Mucosa of stomach (tissue), 1 donor: ENCODE data around the gene LCTL.

Experiments used
- H3K27me3 ChIP-seq: one replicate; pipeline ENCODE4 v1.7.0; 2013; ENCODE audit warnings: mild to moderate bottlenecking, low read length; ENCODE audit not compliant: control insufficient read depth, insufficient read depth
- H3K36me3 ChIP-seq: one replicate; pipeline ENCODE4 v1.7.0; 2013; ENCODE audit warnings: low read length; ENCODE audit not compliant: control insufficient read depth, insufficient read depth
- H3K4me1 ChIP-seq: one replicate; pipeline ENCODE4 v1.7.0; 2013; ENCODE audit warnings: mild to moderate bottlenecking, low read length; ENCODE audit not compliant: control insufficient read depth, insufficient read depth
- H3K4me3 ChIP-seq: one replicate; pipeline ENCODE4 v1.7.0; 2013; ENCODE audit warnings: low read length
- H3K9ac ChIP-seq: one replicate; pipeline ENCODE4 v1.7.0; 2013; ENCODE audit warnings: mild to moderate bottlenecking, low read length, moderate library complexity
- H3K9me3 ChIP-seq: one replicate; pipeline ENCODE4 v1.7.0; 2013; ENCODE audit warnings: mild to moderate bottlenecking, low read length, moderate library complexity; ENCODE audit not compliant: control insufficient read depth
- donor health status: Pancreatic carcinoma.

Gene LCTL

DNA sequence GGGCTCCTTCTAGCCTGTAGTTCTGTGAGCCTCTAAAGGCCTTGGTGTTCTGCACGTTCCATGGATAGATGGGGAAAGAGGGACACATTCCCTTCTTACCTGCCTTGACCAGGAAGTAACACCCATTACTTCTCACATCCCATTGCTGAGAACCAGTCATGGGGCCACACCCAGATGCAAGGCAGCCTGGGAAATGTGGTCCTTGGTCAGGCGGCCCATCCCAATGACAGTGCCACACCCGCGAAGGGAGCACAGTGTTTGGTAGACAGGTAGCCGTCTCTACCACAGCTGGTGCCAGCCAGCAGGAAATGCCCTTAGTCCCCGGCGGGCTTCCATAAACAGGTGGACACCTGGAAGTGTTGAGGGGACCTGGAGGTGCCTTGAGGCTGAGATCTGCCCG is 23.2 kb upstream of the LCTL start:
- no peak overlapping the region for H3K4me3 ChIP-seq
- no peaks in the 10 kb centered on the region for H3K36me3 ChIP-seq
- peaks cover 4% of the 10 kb centered on the region for H3K27me3 ChIP-seq
- no peak overlapping the region for H3K9ac ChIP-seq
- H3K9me3 ChIP-seq: no peaks in the 10 kb centered on the region
- H3K4me1 ChIP-seq: peaks cover 20% of the 10 kb centered on the region

DNA sequence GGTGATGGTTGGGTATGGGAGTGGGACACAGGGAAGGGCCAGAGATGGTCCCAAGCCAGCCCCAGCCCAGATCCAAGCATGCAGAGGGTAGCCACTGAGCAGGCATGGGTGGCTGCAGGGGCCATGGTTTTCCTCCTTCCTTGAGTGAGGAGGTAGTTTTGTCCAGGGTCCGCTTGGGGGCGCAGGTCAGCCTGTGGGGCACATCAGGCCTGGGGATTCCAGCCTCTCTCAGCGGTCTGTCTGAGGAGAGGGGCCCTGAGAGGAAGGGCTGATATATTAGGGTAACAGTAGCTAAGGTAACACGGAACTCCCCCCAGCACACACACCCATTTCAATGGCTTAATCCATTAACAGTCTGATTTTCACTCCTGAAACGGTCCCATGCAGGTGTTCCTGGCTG is 22.7 kb upstream of the LCTL start:
- Histone ChIP-seq H3K4me1 (peaks cover 20% of the 10 kb centered on the region), H3K9me3 (no peaks in the 10 kb centered on the region), H3K9ac (no peak overlapping the region), H3K36me3 (no peaks in the 10 kb centered on the region), H3K27me3 (peaks cover 4% of the 10 kb centered on the region), H3K4me3 (no peak overlapping the region)

DNA sequence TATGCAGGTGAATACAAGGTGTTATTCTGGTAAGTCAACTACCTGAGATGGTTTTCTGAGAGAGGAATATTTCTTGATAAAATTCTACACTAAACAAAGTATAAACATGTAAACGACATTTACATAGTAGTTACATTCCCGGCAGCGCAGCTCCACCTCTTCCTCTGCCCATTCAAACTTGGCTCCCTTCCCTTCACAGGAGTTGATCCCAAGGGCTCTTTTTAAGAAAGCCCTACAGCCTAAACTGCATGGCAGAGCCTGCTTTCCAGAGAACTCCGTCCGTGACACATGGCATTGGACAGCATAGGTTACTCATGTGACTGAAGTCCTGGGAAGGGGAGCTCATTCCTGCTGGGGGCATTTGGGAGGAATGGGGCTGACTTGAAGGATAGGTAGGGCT is 22.0 kb upstream of the LCTL start:
- H3K36me3 ChIP-seq: no peaks in the 10 kb centered on the region

DNA sequence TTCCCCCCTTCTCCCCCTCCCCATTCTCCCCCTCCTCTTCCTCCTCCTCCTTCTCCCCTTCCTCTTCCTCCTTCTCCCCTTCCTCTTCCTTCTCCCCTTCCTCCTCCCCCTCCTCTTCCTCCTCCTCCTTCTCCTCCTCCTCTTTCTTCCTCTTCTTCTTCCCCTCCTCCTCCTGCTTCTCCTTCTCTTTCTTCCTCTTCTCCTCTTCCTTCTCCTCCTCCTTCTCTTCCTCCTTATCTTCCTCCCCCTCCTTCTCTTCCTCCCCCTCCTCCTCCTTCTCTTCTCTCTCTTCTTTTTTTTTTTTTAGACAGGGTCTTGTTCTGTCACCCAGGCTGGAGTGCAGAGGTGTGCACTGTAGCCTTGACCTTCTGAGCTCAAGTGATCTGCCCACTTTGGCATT is 21.2 kb upstream of the LCTL start:
- H3K4me3 ChIP-seq: no peak overlapping the region
- H3K4me1 ChIP-seq: peaks cover 12% of the 10 kb centered on the region
- no peaks in the 10 kb centered on the region for H3K36me3 ChIP-seq
- no peak overlapping the region for H3K9ac ChIP-seq
- H3K27me3 ChIP-seq: peaks cover 4% of the 10 kb centered on the region
- H3K9me3 ChIP-seq: no peaks in the 10 kb centered on the region

More for the DNA sequence above, 22.0 kb upstream of the LCTL start:
- H3K4me3 ChIP-seq: no peak overlapping the region
- H3K4me1 ChIP-seq: peaks cover 18% of the 10 kb centered on the region
- H3K9ac ChIP-seq: no peak overlapping the region
- no peaks in the 10 kb centered on the region for H3K9me3 ChIP-seq
- peaks cover 4% of the 10 kb centered on the region for H3K27me3 ChIP-seq

DNA sequence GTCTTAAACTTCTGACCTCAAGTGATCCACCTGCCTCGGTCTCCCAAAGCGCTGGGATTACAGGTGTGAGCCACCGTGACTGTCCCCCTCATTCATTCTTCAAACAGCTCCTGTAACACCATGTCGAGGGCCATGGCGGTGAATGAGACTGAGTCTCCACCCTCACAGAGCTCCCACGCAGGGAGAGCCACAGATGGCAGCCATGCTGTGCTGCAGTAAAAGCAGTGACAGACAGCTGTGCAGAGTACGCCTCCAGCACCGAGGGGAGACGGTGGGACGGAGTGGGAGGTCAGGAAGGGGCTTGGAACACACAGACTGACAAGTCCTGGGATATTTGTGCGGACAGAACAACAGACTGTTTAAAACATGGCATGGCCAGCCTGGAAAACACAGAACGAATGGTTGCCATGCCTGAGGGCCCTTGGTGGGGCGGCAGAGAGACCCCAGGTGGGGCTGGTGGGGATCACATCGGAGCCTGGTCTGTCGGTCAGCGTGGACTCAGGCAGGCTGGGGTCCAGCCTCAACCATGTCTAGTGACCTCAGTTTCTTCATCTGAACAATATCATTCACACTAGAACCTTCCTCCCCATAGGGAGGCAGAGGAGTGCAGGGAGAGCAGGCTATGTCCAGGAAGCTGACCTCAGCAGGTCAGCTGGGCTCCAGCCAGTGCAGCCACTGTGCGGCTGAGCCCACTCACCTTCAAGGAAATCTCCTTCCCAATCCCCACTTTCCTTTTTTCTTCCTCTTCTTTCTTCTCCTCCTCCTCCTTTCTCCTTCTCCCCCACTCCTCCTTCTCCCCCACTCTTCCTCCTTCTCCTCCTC is 20.6 kb upstream of the LCTL start:
- Histone ChIP-seq H3K4me1 (peaks cover 6% of the 10 kb centered on the region), H3K9ac (no peak overlapping the region), H3K36me3 (no peaks in the 10 kb centered on the region), H3K9me3 (no peaks in the 10 kb centered on the region), H3K27me3 (peaks cover 4% of the 10 kb centered on the region), H3K4me3 (no peak overlapping the region)

DNA sequence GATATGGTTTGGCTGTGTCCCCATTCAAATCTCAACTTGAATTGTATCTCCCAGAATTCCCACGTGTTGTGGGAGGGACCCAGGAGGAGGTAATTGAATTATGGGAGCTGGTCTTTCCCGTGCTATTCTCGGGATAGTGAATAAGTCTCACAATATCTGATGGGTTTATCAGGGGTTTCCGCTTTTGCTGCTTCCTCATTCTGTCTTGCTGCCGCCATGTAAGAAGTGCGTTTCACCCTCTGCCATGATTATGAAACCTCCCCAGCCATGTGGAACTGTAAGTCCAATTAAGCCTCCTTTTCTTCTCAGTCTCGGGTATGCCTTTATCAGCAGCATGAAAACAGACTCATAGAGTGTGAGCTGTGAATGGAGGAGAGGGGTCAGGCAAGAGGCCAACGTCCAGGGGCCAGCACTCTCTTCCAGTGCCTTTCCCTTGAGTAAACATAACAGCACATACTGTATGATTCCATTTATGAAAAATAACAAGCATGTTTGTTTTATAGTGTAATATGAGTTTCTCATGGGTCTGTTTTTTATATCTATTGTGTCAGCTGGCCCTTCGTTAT is 16.3 kb upstream of the LCTL start:
- Histone ChIP-seq H3K9ac (no peak overlapping the region), H3K4me3 (no peak overlapping the region), H3K36me3 (no peaks in the 10 kb centered on the region), H3K9me3 (no peaks in the 10 kb centered on the region), H3K4me1 (no peaks in the 10 kb centered on the region), H3K27me3 (peaks cover 4% of the 10 kb centered on the region)

DNA sequence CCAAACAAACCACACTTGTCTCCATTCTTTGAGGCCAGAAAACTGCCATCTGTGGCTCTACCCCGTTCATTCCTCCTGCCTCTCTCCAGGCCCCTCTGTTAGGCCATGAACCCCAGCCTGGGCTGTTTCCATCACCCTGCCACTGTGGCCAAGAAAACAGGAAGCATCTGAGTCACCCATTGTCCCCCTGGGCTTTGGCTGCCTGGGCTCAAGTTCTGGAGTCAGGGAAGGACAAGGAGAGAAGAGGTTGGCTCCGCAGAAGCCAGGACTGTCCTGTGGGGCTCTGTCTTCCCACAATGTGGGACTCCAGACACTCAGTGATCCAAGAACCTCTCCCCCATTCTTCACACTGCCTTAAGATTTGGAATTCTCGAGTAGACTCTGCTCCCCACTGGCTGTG is 14.8 kb upstream of the LCTL start:
- Histone ChIP-seq H3K27me3 (no peaks in the 10 kb centered on the region), H3K4me1 (no peaks in the 10 kb centered on the region), H3K4me3 (no peak overlapping the region), H3K9me3 (no peaks in the 10 kb centered on the region), H3K36me3 (no peaks in the 10 kb centered on the region), H3K9ac (no peak overlapping the region)

DNA sequence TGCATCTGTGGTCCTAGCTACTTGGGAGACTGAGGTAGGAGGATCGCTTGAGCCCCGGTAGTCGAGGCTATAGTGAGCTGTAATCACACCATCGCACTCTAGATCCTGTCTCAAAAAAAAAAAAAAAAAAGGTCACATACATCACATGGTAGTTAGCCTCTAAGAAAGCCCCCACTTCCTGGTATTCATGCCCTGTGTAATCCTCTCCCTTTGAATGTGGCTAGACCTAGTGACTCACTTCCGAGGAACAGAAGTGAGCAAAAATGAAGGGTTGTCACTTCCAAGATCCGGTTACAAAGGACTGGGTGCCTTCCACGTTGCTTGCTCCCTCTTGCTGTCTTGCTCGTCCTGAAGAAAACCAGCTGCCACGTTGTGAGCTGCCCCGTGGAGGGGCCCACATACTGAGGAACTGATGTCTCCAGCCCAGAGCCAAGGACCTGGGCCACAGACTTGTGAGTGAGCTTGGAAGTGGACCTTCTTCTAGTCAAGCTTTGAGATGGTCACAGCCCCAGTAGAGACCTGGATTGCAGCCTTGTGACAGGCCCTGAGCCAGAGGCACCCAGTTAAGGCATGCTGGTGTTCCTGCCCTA is 12.6 kb upstream of the LCTL start:
- Histone ChIP-seq H3K4me3 (no peak overlapping the region), H3K9me3 (no peaks in the 10 kb centered on the region), H3K36me3 (no peaks in the 10 kb centered on the region), H3K27me3 (no peaks in the 10 kb centered on the region), H3K4me1 (no peaks in the 10 kb centered on the region), H3K9ac (no peak overlapping the region)

DNA sequence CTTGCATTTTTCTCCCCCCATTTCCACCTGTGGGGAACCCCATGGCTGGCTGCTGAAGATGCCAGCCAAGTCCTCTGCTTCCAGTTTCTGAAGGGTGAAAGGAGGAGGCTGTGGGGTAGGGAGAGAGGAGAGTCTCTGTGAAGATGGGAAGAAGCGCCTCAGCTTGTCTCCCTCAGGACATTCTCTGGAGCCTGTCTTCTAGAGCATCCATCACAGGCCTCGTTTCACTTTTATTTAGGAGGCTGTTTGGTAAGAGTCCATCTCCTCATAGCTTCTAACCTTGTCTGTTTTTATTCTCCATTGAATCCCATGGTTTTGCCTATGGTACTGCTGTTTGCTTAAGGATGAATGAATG is 8.8 kb upstream of the LCTL start:
- H3K9ac ChIP-seq: no peak overlapping the region
- no peaks in the 10 kb centered on the region for H3K27me3 ChIP-seq
- H3K4me1 ChIP-seq: no peaks in the 10 kb centered on the region
- H3K4me3 ChIP-seq: no peak overlapping the region
- no peaks in the 10 kb centered on the region for H3K36me3 ChIP-seq
- H3K9me3 ChIP-seq: no peaks in the 10 kb centered on the region

DNA sequence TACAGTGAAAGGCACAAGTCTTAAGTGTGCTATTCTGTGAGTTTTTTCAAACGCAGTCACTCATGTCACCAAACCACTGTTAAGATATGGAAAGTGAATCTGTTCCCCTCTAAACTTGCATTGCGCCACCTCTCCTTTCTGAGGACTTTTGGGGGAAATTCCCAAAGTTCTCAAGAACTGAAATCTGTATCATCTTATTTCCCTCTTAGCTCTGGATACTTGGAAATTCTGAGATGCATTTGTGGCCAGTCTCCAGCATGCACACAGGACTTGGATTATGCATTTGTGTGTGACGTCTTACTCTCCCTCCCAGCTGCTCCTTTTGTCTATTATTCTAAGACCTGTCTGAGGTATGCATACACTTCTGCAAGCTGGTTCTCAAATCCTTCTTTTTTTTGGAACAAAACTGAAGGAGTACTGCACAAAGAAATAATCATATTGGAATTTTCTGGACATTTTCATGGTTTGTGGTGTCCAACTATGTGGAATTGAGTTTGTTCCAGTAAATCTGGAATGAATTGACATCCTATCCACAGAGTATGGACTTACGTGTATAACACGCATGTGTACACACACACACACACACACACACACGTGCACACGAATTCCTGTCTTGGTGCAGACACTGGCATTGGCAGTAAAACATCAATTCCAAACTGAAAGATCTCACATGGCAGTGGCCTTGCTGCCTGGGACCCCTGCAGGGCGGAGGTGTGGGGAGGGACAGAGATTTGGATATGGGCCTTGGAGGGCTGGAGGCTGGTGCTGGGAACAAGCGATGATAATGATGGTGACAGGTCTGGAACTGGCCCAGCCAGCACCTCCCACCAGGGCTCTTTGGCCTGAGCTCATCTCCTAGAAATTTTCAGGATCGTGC is 8.2 kb upstream of the LCTL start:
- no peaks in the 10 kb centered on the region for H3K9me3 ChIP-seq
- no peaks in the 10 kb centered on the region for H3K36me3 ChIP-seq
- H3K4me3 ChIP-seq: no peak overlapping the region
- no peak overlapping the region for H3K9ac ChIP-seq
- H3K4me1 ChIP-seq: no peaks in the 10 kb centered on the region
- H3K27me3 ChIP-seq: no peaks in the 10 kb centered on the region

DNA sequence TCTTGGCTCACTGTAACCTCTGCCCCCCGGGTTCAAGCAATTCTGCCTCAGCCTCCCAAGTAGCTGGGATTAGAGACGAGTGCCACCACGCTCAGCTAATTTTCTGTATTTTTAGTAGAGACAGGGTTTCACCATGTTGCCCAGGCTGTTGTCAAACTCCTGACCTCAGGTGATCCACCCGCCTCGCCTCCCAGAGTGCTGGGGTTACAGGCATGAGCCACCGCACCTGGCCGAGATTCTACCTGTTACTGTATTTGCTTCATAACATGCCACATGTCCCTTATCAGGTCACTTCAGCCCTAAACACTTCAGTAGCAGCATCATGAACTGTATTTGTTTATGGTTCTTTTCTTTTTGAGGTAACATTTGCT is 7.5 kb upstream of the LCTL start:
- no peaks in the 10 kb centered on the region for H3K27me3 ChIP-seq
- no peaks in the 10 kb centered on the region for H3K4me1 ChIP-seq
- H3K9ac ChIP-seq: no peak overlapping the region

DNA sequence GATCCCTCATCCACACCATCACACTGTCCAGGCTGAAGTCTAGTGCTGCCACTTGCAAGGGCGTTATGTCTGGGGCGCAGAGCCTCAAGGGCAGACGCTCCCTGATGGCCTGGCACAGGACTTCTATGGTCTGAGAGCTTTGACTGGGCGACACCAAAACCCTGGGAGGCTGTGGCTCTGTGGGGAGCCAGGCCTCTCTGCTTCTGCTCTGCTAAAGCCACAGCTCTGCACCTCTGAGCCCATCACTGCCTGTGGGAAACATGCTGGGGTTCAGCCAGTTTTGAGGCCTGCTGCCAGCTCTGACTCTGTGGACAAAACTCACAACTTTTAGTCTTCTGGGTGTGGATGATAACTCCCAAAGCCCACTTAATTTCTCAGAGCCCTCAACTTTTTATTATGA is 6.3 kb upstream of the LCTL start:
- H3K9ac ChIP-seq: no peak overlapping the region
- H3K9me3 ChIP-seq: no peaks in the 10 kb centered on the region
- H3K36me3 ChIP-seq: no peaks in the 10 kb centered on the region
- H3K27me3 ChIP-seq: no peaks in the 10 kb centered on the region
- H3K4me3 ChIP-seq: no peak overlapping the region
- H3K4me1 ChIP-seq: no peaks in the 10 kb centered on the region

More for the DNA sequence above, 7.5 kb upstream of the LCTL start:
- Histone ChIP-seq H3K4me3 (no peak overlapping the region), H3K9me3 (no peaks in the 10 kb centered on the region), H3K36me3 (no peaks in the 10 kb centered on the region)
